HG02623 (cell line): ENCODE data around the gene CXCR6.
A peak's percentile ranks its signal among the peaks of the same experiment; 100 is the strongest.
"Not testable (repeated sequence)": the region's sequence is repeated elsewhere in the genome, so short reads cannot be mapped to it uniquely, and the experiment has no call there.

ENCODE experiments used
- ATAC-seq: cut with Tn5 transposase; IDR thresholded peaks from one replicate; pipeline ENCODE4 v1.9.1; 2021; ENCODE audit warnings: moderate library complexity; ENCODE audit not compliant: unreplicated experiment

CXCR6 gene

DNA sequence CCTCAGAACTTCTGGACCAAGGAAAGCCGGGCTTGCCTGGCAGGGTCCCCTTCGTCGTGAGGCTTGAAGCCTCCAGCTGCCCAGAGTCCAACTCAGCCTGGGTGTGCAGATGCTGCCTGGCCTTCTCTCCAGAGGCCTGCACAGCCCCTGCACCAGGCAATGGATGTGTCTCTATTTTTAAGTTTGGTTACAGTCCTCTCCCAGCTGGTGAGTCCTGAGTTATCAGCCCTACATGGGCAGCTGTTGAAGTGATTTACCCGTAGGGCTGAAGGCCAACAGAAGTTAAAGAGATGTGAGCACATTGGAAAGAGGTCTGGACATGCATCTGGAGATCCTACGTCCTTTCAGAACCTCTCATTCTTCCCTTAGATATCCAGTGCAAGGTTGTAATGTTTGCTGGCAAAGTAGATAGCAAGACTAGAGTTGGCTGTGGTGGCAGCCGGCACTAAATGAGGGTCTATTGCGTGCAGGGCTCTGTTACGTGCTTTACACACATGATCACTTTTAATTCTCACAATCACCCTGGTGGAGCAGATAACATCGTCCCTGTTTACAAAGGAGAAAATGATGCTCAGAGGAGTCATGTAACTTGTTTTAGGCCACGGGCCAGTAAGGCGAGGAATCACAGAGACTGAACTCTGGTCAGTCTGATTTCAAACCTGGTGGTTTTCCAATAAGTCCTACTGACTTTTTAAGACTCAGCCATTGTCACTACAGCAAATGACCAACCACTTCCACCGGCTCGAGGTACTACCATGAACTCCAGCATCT, 42.5 kb downstream of the CXCR6 start:
- ATAC-seq: no peak

DNA sequence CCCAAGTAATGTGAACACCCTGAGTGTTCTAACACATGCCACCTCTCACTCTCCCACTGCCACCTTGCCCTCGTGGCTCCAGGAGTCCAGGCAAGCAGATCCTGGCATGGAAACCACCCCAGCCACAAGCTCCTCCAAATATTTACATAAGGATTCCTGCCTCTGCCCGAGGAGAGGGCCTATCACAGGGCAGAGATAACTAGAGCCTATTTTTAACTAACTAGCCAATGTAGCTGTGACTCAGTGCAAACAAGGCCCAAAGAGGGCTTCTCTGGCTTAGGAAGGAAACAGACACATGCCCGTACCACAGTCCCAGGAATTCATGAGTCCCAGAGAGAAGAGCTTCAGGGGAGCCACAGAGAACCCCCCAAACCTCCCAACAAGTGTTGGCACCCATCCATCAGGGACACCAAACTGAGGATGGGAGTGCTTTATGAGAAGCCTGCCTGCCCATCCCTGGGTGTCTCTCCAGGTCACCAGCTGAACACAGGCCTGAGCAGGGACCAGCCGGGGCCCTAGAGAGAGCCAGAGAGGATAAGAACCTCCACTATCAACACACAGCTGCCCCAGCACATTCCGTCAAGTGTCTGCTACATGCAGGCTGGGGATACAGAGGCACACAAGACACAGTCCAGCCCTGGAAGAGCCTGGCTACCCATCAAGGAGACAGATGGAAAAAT, 43.2 kb downstream of the CXCR6 start:
- ATAC-seq: no peak

GRCh38 chr3:45987368-45988291, 44.4 kb downstream of the CXCR6 start:
- no peak for ATAC-seq

DNA sequence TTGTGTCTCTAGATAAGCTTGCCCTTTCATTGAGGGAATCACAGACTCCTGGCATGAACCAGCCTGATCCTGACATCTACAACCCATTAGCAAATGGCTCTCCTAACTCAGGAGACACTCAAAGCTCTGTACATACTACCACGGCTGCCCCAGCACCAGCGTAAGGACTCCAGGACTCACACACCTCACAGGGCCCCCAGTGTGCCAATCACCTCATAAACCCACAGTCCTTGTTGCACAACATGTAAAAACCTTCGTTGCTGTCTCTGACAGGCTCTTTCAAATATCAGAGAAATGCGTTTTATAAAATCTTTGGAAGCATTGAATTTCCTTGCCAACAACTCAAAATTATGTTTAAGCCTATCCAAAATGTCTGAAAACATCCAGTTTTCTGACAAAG, 45.1 kb downstream of the CXCR6 start:
- ATAC-seq: no peak

GRCh38 chr3:45988804-45989203, 45.5 kb downstream of the CXCR6 start:
- ATAC-seq: no peak

DNA sequence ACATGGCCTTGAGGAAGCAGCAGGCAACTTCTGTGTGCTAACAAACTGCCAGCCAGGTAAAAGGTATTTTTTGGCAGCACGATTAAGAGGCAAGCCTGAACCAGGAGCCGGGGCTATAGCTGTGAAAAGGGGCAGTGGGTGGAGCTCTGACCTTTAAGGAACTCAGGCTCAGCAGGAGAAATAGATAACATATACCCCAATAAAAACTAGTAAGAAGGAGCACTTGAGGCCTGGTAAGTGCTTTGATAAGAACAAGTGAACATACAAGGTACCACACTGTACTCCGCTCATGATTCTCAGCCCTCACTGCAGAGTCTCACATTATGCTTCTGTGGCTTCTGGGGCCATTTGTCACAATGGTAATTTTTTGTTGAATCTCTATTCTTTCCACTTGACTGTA, 46.9 kb downstream of the CXCR6 start:
- no peak for ATAC-seq

DNA sequence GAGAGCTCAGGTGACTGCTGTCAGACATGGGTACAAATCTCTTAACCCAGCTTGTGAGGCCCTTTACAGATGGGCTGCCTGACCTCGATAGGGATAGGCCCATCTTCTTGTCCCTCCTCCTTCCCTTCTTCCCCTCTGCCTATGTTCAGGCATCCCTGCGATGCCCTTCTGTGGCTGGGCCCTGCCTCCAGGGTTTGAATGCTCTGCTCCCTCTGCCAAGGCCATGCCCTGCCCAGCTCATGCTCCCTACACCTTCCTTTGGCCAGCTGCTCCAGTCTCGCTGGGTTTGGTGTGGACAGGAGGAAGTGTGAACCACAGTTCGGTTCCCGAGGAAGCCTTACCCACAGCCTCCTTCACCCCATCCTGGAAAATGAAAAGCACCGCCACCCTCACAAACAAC, 48.1 kb downstream of the CXCR6 start:
- ATAC-seq: no peak

DNA sequence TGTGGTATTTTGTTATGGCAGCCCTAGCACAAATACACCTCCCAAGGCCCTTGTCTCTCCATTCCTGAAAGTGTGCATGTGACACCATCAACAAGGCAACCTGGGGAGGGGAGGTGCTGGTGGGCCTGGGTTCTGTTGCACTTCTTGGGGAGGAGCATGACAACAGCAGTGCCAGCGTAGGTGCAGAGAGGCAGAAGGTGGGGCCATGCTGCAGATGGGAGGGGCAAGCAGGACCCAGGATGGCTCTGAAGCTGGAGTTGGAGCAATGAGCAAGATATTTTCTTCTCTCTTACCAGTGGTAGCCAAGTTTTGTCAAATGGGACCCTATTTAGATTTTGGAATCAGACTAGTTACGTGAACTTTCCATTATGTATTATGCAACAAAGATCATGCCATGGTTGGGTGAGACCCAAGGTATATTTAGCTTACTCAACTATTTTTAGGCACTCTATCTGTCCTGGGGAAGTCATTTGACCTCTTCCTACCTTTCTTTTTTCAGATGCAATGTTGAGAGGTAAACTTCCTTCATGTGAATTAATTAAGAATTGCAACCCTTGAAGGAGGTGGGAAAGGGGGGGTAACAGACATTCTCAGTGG, 49.0 kb downstream of the CXCR6 start:
- ATAC-seq: no peak

DNA sequence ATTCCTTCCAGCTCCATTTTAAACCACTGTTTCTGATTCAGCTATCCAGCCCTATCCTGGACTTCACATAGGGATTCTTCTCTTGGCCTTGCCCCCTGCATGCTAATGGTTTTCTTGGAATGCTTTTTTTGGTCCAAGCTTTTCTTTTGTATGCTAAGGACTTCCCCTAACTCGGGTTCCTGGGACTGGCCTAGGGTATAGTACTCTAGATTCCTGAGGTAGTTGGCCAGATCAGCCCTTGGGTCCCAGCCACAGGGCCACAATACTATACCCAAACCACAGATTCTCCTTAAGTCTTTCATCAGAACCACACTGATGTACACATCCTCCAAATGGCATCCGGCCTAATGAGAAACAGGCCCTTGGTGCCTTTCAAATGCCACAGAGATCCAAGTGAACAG, 49.6 kb downstream of the CXCR6 start:
- ATAC-seq: no peak

DNA sequence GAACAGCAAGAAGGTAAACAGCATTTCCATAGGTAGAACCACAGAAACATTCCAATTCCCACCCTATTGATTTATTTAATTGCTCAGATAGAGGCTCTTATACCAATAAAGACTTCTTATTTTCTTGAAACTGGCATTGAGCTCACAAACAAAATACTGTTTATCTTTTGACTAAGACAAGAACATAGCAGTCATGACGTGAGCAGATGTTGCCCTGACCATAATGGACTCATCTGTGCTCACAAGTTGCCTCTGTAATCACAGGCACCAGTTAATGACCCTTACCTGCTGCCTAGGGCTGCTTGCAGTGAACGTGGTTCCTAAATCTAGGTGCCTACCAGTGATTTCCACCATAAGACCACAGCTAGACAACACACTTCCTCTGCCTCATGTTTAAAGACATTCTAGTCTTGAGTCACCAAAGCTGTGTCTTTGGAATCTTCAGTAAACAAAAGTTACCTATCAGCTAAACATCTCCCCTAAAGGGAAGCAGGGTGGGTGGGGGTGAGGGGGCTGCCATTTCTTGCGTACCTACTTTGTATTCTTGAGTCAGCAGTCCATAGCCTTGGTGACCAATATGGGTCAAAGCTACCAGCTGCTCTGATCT, 50.3 kb downstream of the CXCR6 start:
- ATAC-seq: no peak

DNA sequence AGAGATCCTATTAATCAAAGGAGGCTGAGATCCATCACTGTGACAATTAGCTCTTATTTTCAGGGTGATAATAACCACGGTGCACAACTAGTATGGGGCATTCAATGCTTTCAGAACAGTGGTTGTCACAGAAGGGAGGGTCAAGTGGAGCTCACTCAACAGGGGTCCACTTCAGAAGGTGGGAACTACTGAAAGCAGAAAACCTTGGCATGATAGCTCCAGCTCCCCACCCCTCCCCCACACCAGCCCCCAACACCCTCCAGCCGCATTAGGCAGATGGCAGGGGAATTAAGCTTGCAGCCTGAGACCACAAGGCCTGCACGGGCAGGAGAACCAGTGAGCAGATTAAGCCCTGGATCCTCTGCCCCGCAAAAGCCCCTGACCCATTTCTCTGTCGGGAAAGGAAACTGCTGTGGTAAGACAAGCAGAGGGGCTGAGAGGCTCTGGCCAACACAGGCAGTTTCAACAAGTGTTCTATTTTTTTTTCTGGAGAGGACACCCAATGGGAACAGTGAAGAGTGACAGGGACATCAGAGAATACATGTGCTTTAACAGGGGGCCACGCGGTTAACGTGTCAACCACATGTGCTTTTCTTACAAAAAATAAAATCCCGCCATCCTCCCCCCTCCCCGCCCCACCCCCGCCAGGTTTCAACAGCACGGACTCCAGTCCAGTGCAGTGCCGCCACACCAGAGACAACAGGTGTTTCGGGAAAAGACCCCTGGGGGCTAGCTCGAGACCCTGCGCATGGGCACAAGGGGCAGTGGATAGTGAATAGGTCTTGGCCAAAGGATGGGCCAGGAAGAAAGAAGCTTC, 51.4 kb downstream of the CXCR6 start:
- peak; percentile 10 for ATAC-seq

GRCh38 chr3:45995236-45996192, 52.2 kb downstream of the CXCR6 start, which contains the start of gene FYCO1:
Gene FYCO1 (minus strand): TSS chr3:45995824. CDS start chr3:45984910, 10,914 bp downstream.
- ATAC-seq: peak; percentile 85

DNA sequence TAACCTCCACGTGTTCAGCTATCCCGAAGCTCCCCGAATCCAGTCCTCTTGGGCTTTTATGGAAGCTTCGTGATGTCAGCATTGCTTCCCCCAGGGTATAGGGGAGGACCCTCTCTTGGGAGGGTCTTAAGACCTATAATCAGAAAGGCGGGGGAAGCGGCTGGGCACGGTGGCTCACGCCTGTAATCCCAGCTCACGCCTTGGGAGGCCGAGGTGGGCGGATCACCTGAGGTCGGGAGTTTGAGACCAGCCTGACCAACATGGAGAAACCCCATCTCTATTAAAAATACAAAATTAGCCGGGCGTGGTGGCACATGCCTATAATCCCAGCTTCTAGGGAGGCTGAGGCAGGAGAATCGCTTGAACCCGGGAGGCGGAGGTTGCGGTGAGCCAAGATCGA, 54.2 kb downstream of the CXCR6 start:
- not testable (repeated sequence) for ATAC-seq

DNA sequence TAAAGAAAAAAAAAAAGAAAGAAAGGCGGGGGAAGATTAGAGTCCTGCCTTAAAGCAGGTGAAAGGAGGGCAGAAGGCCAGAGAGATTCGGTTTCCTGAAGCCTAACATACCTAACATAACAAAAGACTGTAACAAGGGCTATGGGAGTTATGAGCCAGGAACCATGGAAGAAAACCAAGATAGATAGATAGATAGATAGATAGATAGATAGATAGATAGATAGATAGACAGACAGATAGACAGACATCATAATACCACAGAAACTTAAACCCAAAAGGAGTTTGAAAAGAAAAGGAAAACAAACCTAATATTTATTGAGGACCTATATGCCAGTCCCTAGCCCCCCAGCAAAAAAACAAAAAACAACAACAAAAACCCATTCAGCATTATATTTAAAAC, 54.7 kb downstream of the CXCR6 start:
- no peak for ATAC-seq
